Spleen (tissue), 11 donors: ENCODE results near the gene NEUROD4. TPM values are rescaled to one million over a fixed set of nuclear protein-coding genes. Genes with fewer than 3 reads are reported as not detected.
"Not testable (repeated sequence)": the region's sequence is repeated elsewhere in the genome, so short reads cannot be mapped to it uniquely, and the experiment has no call there.

Experiments used
- DNase-seq: peaks from one replicate; pipeline ENCODE4 v3.0.0-alpha.2; 2020
- H3K27ac ChIP-seq, 8 donors: fragments of 200-600 bp; sonication (generic) in 7 of 8; 1 replicate in 4 of 8; 2 replicates in 4 of 8; pipeline versions ENCODE4 v1.5.0 to v1.8.0; 2016 to 2021; ENCODE audit warnings: inconsistent platforms in 4 of 8, mild to moderate bottlenecking in 4 of 8, moderate library complexity in 1 of 8
- H3K27me3 ChIP-seq, 7 donors: fragments of 200-600 bp; sonication (generic) in 6 of 7; replicated peaks in 1 of 7; 1 replicate in 4 of 7; 2 replicates in 3 of 7; pipeline versions ENCODE4 v1.5.0 to v1.8.0; 2016 to 2021; ENCODE audit warnings: inconsistent platforms in 3 of 7, mild to moderate bottlenecking in 1 of 7
- H3K36me3 ChIP-seq, 6 donors: fragments of 200-600 bp; sonication (generic) in 5 of 6; 1 replicate in 4 of 6; 2 replicates in 2 of 6; pipeline versions ENCODE4 v1.5.0 to v1.8.0; 2016 to 2021; ENCODE audit warnings: inconsistent platforms in 2 of 6
- H3K4me1 ChIP-seq, 6 donors: fragments of 200-600 bp; sonication (generic) in 5 of 6; 1 replicate in 3 of 6; 2 replicates in 3 of 6; pipeline versions ENCODE4 v1.5.0 to v1.8.0; 2016 to 2021; ENCODE audit warnings: inconsistent platforms in 3 of 6
- H3K4me3 ChIP-seq, 8 donors: fragments of 200-600 bp; sonication (generic) in 7 of 8; 1 replicate in 4 of 8; 2 replicates in 4 of 8; pipeline versions ENCODE4 v1.5.0 to v1.8.0; 2016 to 2021; ENCODE audit warnings: inconsistent platforms in 4 of 8, mild to moderate bottlenecking in 4 of 8, moderate library complexity in 2 of 8
- H3K9me3 ChIP-seq, 8 donors: fragments of 200-600 bp; sonication (generic) in 7 of 8; 1 replicate in 4 of 8; 2 replicates in 4 of 8; pipeline versions ENCODE4 v1.5.0 to v1.8.0; 2016 to 2021; ENCODE audit warnings: inconsistent platforms in 4 of 8
- POLR2A ChIP-seq, 3 donors: fragments of 450-650 bp; IDR thresholded peaks; one replicate each; pipeline ENCODE4 v1.5.1; 2017; ENCODE audit warnings: antibody characterized with exemption in 3 of 3, mild to moderate bottlenecking in 1 of 3
- POLR2AphosphoS5 ChIP-seq, 3 donors: sonication (generic); formaldehyde crosslinking; IDR thresholded peaks; one replicate each; pipeline ENCODE4 v1.5.1; 2017; ENCODE audit warnings: antibody characterized with exemption in 3 of 3
- WGBS, 5 donors: extraction: QIAGEN DNeasy Blood & Tissue Kit in 3 of 5; methylation state at CpG; one replicate each; pipeline versions ENCODE4 v1.1.5 to v1.1.7; 2013 to 2018; 5-methylcytosine and 5-hydroxymethylcytosine counted together
- intact Hi-C: fragments of 100-400 bp; cut with DNase I; formaldehyde crosslinking; loops from one replicate; pipeline ENCODE4 v1.15.0; 2023; ENCODE audit warnings: low total_unique reads
- polyA plus RNA-seq, 3 donors: library from polyadenylated mRNA; stranded (reverse); fragments of 200-250 nt; gene quantifications; one replicate each; pipeline ENCODE4 v1.2.1, GENCODE V29; 2013
- total RNA-seq, 7 donors: library from RNA; depleted of rRNA in 3 of 7; stranded (reverse); fragments of >200 nt in 3 of 7; fragmentation: NEBNext Ultra II Directional in 4 of 7; extraction: Animal tissue kit (Norgen Biotek cat#: 25700) in 4 of 7; gene quantifications; one replicate each; pipeline versions ENCODE4 v1.1.0 to v1.2.1, GENCODE V29; 2016 to 2021
- TF ChIP-seq, protein P1 (sequence below), 11 experiments: fragments of 200-600 bp in 7 of 11; fragments of 450-650 bp in 4 of 11; sonication (generic) in 4 of 11; IDR thresholded peaks in 8 of 11; conservative IDR thresholded peaks in 3 of 11; 1 replicate in 7 of 11; 2 replicates in 4 of 11; pipeline versions ENCODE4 v1.4.0 to v1.8.0; 2016 to 2021; ENCODE audit warnings: antibody characterized with exemption in 11 of 11, inconsistent platforms in 4 of 11, mild to moderate bottlenecking in 1 of 11
- donor health status: healthy with polysubstance abuse.
- donor health status: DM: no; HTN: no; CAD: no; lungs with moderate emphysema.
- donor health status: DM: no; HTN: no; CAD: no.
- donor health status: Bipolar disorder and iron deficiency.
- donor health status: healthy.
- donor health status: DM: no; HTN: no; CAD: no.
- donor health status: DM: yes; HTN: yes; CAD: no.

Gene NEUROD4
- total and polyA plus RNA-seq, 10 donors, result not detected

GRCh38 chr12:54980341-54980740 is 39.4 kb upstream of the NEUROD4 start:
- intact Hi-C loops, result no loop called here
- TF ChIP-seq POLR2AphosphoS5 (IDR thresholded peaks at IDR 0.05) (no peak), POLR2A (IDR thresholded peaks at IDR 0.05) (no peak)
- TF ChIP-seq, protein P1, sequence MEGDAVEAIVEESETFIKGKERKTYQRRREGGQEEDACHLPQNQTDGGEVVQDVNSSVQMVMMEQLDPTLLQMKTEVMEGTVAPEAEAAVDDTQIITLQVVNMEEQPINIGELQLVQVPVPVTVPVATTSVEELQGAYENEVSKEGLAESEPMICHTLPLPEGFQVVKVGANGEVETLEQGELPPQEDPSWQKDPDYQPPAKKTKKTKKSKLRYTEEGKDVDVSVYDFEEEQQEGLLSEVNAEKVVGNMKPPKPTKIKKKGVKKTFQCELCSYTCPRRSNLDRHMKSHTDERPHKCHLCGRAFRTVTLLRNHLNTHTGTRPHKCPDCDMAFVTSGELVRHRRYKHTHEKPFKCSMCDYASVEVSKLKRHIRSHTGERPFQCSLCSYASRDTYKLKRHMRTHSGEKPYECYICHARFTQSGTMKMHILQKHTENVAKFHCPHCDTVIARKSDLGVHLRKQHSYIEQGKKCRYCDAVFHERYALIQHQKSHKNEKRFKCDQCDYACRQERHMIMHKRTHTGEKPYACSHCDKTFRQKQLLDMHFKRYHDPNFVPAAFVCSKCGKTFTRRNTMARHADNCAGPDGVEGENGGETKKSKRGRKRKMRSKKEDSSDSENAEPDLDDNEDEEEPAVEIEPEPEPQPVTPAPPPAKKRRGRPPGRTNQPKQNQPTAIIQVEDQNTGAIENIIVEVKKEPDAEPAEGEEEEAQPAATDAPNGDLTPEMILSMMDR (IDR thresholded peaks at IDR 0.05 in 8 of 11, conservative IDR thresholded peaks at IDR 0.05 in 3 of 11), result no peak
- Histone ChIP-seq H3K4me3 (peak overlapping the region in 1 of 8 donors; percentile 22), H3K4me1 (peaks cover 5 to 95% (median 28%) of the 10 kb centered on the region in 6 donors), H3K27ac (peak overlapping the region in 4 of 8 donors; percentile 13 to 46 (median 30)), H3K9me3 (no peaks in the 10 kb centered on the region), H3K36me3 (peaks cover 0 to 3% (median 0%) of the 10 kb centered on the region in 6 donors), H3K27me3 (no peaks in the 10 kb centered on the region)
- DNase-seq, result no peak
- 55 to 61% (median 60%) methylated on average over 5 of the region's 5 CpGs for WGBS, 5 donors

DNA sequence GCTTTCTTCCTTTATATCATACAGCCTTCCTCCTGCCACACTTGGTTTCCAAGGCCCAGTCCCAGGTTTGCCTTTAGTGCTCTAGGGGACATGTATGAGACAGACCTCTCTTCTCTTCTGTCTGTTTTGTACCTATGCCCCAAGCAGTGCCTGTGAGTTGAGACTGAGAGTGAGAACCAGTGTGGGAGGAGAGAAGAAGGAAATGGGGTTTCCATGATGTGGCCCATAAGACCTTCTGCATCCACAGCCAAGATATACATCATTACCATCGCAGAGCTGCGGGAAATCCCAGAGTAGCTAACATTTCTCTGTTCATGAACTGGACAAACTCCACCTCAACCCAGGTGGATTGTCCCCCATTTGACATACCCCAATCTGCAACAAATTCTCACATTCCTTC is 38.0 kb upstream of the NEUROD4 start:
- Histone ChIP-seq H3K4me1 (peaks cover 5 to 90% (median 30%) of the 10 kb centered on the region in 6 donors), H3K9me3 (no peaks in the 10 kb centered on the region), H3K36me3 (peaks cover 0 to 3% (median 0%) of the 10 kb centered on the region in 6 donors), H3K27ac (peak overlapping the region in 3 of 8 donors; percentile 82 to 92 (median 84)), H3K27me3 (no peaks in the 10 kb centered on the region), H3K4me3 (peak overlapping the region in 1 of 8 donors; percentile 64)
- intact Hi-C loops, result no loop called here
- 65 to 87% (median 71%) methylated on average over 2 of the region's 2 CpGs for WGBS, 5 donors
- TF ChIP-seq POLR2AphosphoS5 (IDR thresholded peaks at IDR 0.05), result no peak
- TF ChIP-seq, protein P1 (IDR thresholded peaks at IDR 0.05 in 8 of 11, conservative IDR thresholded peaks at IDR 0.05 in 3 of 11), result no peak
- TF ChIP-seq POLR2A (IDR thresholded peaks at IDR 0.05), result no peak
- no peak for DNase-seq

GRCh38 chr12:54983536-54984101 is 36.2 kb upstream of the NEUROD4 start:
- no peak for TF ChIP-seq POLR2A (IDR thresholded peaks at IDR 0.05)
- TF ChIP-seq, protein P1 (IDR thresholded peaks at IDR 0.05 in 8 of 11, conservative IDR thresholded peaks at IDR 0.05 in 3 of 11), result no peak
- TF ChIP-seq POLR2AphosphoS5 (IDR thresholded peaks at IDR 0.05), result no peak
- peaks cover 5 to 87% (median 31%) of the 10 kb centered on the region in 6 donors for H3K4me1 ChIP-seq
- 19 to 39% (median 28%) methylated on average over 2 of the region's 2 CpGs for WGBS, 5 donors
- DNase-seq, result no peak
- H3K4me3 ChIP-seq, result peak overlapping the region in 6 of 8 donors; percentile 11 to 64 (median 29)
- H3K27me3 ChIP-seq, result no peaks in the 10 kb centered on the region
- no peaks in the 10 kb centered on the region for H3K9me3 ChIP-seq
- peak overlapping the region; percentile 43 to 92 (median 82) for H3K27ac ChIP-seq
- intact Hi-C loops, result no loop called here
- H3K36me3 ChIP-seq, result peaks cover 0 to 3% (median 0%) of the 10 kb centered on the region in 6 donors

- Histone ChIP-seq H3K9me3 (no peaks in the 10 kb centered on the region), H3K4me3 (peak within 1 kb of the TSS in 6 of 8 donors; percentile 11 to 64 (median 29)), H3K27ac (peak within 1 kb of the TSS; percentile 43 to 92 (median 82)), H3K36me3 (peaks cover 0 to 3% (median 0%) of the 10 kb centered on the region in 6 donors), H3K27me3 (no peaks in the 10 kb centered on the region), H3K4me1 (peaks cover 5 to 89% (median 32%) of the 10 kb centered on the region in 6 donors)
- 9 to 15% (median 13%) methylated on average over 12 of the region's 12 CpGs for WGBS, 5 donors
- DNase-seq, result peak; percentile 95
- TF ChIP-seq POLR2A (IDR thresholded peaks at IDR 0.05) (peak in 1 of 3 donors; percentile 17), POLR2AphosphoS5 (IDR thresholded peaks at IDR 0.05) (peak in 2 of 3 donors; percentile 87 to 96)
- TF ChIP-seq, protein P1 (IDR thresholded peaks at IDR 0.05 in 8 of 11, conservative IDR thresholded peaks at IDR 0.05 in 3 of 11), result no peak
- intact Hi-C loops, result no loop called here
Observed at GRCh38 chr12:54984658-54985376, 35.0 kb upstream of the NEUROD4 start, which contains the start of gene TESPA1. Gene TESPA1 (minus strand): TSS chr12:54984762. CDS start chr12:54974562, 10,200 bp downstream.

DNA sequence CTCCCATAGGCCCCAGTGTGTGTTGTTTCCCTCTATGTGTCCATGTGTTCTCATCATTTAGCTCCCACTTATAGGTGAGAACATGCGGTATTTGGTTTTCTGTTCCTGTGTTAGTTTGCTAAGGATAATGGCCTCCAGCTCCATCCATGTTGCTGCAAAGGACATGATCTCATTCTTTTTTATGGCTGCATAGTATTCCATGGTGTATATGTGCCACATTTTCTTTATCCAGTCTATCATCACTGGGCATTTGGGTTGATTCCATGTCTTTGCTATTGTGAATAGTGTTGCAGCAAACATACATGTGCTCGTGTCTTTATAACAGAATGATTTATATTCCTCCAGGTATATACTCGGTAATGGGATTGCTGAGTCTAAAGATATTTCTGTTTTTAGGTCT is 33.0 kb upstream of the NEUROD4 start:
- peaks cover 9 to 91% (median 37%) of the 10 kb centered on the region in 6 donors for H3K4me1 ChIP-seq
- H3K27me3 ChIP-seq, intact Hi-C loops, H3K9me3 ChIP-seq, H3K36me3 ChIP-seq, H3K27ac ChIP-seq, H3K4me3 ChIP-seq, DNase-seq: not testable (repeated sequence)
- WGBS, 5 donors, result 81 to 93% (median 88%) methylated on average over 3 of the region's 3 CpGs
